Suppressor macrophage (primary cell): ENCODE data around the gene MYRIP.
"Not testable (repeated sequence)": the region's sequence is repeated elsewhere in the genome, so short reads cannot be mapped to it uniquely, and the experiment has no call there.

Source experiments
- DNase-seq, 4 experiments: peaks; one replicate each; pipeline ENCODE4 v3.0.0-alpha.2; 2020 to 2022

The MYRIP gene

GRCh38 chr3:40044487-40044886, 235.1 kb downstream of the MYRIP start:
- no peak for DNase-seq

DNA sequence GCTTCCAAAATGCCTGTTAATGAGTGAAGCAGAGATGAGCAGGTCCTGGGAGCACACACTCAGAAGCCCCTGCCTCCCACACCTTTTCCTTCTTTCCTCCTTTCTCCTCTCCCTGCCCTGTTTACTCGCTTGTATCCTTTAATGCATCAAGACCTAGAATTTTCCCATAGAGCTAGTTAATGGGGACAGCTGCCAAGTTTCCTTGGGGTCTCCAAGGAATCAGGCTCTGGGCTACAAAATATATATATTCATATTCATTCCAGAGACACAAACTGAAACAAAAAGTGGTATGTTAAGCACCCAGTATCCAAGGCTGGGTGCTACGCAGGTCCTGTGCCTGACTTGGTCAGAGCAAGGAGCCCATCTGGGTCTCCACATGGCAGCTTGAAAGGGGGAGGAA, 235.6 kb downstream of the MYRIP start:
- no peak for DNase-seq

DNA sequence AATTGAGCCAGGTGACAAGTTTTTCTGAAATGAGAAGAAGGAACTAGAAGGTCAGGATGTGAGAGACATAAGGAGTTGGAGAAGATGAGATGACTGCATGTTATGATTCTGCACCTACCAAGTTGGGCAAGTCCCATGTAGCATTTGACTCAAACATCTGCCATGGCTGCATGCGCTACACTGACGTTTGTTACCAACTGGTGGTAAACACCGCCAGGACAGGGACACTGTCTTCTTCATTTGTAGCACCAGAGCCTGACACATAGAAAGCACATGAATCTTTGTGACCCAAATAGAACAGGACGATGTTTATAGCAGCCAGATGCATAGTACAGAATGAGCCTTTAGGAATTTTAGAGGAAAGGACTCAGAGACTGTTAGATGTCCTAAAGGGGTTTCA, 236.7 kb downstream of the MYRIP start:
- DNase-seq, result no peak

DNA sequence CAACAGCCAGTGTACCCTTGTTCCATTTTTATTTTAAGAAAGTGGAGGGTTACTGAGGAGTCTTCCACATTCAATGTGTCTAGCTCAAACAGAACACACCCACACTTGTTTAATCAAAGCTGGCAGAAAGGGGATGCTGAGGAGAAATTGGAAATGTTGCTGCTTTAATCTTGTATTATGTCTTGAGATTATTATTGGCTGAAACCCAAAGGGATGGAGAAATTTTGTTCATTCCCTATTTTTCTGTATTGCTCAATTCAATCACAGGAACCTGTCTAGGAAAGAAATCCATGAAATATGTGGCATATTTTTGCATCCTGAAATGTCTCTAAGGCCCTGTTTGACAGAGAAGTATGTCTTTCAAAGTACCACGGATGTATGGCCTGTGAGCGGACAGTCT, 238.0 kb downstream of the MYRIP start:
- DNase-seq, result no peak

- no peak for DNase-seq
Observed at GRCh38 chr3:40053663-40054062, 244.3 kb downstream of the MYRIP start.

DNA sequence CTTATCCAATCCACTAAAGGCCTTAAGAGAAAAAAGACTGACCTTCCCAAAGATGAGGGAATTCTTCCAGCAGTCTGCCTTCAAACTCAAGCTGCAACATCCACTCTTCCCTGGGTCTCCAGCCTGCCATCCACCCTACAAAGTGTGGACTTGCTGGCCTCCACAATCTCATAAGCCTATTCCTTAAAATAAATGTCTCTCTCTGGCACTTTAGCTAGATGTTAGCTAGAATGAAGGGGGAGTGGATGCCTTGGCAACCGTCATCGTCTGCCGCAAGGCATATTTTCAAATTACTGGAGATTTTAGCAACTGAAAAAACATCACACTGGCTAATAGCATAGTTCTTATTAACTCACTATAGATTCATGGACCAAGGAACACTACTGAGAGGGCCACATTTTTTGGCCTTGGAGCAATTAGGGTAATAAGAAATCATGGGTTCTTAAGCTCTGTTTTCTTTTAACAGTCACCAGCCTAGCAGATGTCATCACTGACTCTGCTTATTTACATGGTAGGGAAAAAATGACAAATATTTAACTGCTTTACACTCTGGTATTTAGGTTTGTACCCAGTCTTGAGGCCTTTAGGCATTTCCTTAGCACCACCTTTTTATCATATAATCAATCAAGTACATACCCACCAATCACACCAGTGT, 245.3 kb downstream of the MYRIP start:
- DNase-seq, result no peak

DNA sequence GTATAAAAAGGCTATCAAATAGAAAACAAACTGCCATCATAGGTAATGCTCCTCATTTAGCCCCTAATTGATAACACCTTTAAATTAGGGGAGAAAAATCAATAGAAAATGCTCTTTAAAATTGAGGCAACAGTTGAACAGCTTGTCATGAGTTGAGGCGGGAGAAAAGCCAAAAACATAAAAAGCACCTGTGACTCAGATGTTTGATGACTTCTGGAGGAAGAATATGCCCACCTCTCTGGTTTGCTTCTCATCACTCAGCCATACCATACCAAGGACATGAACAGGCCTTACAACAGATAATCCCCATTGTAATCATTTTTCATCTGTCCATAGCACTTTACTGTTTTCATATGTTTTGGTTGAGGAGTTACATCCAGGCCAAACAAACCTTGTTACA, 246.0 kb downstream of the MYRIP start:
- no peak for DNase-seq

DNA sequence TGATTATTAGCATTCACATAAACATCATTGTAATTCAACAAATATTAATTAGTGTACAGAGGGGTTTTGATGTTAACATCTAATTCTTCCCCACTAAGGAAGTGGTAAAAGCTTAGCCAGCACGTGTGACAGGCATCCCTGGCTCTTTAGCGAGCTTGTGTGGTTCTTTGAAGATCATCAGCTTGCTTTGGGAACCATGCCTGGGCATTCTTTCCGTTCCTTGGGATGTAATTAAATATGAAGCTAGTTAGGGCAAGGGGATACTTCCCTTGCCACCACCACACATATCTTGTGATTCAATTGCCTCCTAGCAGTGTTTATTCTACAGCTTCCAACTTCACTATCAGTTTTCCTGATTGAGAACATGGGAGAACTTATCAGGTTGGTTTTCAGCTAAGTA, 246.5 kb downstream of the MYRIP start:
- DNase-seq, result no peak

DNA sequence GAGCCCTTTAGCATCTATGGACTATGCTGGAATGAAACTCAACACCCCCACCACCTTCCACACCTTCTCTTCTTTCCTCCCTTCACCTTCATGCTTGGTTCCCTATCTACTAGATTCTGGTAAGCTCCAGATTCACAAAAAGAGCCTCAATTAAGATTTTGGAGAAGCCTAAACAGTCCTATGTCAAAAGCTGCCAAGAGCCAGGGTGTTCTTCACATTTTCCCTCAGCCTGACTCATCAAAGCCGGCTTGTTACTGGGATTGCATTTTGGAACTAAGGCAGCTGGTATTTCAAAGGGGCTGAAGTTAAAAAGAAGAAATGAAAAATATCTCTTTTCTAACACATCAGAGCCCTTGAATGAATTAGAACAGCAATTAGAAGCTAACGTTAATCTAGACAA, 247.7 kb downstream of the MYRIP start:
- no peak for DNase-seq

DNA sequence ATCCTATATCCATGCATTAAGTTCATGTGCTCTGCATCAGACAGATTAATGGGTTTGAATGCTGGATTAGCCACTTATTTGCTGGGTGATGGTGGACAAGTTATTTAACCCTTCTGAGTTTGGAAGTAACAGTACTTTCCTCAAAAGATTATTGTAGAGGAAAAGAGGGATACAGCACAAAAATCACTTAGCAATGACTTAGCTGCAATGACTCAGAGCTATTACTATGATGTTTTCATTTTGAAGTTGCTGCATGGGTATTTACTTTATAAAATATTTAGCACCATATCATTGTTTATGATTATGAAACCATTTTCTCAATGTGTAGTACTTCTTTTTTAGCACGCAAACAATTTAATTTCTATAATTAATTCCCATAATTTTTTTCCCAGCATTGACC, 248.4 kb downstream of the MYRIP start:
- no peak for DNase-seq

GRCh38 chr3:40068636-40069035, 259.2 kb downstream of the MYRIP start:
- DNase-seq, result no peak

DNA sequence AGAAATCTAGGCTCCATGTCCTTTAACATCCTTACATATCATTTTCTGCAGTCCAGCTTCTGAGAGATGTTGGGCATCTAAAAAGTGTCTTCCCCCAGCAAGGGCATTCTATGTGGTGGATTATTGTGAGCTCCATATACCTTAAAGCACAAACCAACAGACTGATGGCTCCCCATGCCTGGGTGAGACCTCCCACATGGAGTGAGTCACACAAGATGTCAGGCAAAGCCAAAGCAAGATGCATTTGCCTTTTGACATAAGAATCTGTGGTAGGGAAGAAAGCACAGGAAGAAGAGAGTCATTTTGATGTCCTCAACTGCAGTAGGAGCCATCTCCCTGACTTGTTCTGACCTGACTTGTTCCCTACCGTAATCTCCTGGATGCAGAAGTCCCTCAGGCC, 261.4 kb downstream of the MYRIP start:
- no peak for DNase-seq

- DNase-seq, result no peak
Observed at GRCh38 chr3:40071683-40072238, 262.4 kb downstream of the MYRIP start.

DNA sequence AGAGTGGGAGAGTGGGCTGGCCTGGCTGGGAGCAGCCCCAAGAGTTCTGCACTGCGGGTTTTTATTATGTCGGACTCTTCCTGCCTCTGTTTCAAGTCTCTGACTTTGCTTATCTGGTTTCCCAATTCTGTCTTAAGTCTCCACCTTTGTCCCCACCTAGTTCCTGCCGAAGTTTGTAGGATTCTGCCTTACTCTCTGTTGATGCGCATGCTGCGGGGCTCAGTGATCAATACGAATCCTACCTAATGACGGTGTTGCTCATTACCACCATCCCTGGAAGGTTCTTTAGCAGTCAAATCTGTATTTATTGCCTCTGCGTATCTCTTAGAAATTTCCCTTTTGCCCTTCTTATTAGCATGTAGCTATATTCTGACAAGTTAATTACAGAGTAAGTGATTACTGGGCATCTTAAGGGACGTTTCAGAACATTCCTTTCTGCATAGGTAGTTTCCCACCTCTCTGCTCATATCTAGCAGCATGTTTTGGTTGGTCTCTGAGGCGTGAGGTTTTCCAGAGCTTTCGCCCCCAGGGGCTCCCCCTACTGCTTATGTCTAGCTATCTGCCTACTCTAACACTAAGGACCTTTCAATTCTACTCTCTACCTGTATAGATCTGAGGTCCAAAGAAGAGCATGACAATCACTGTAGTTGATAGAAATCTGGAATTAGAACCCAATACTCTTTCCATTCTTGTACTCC, 264.1 kb downstream of the MYRIP start:
- no peak for DNase-seq

DNA sequence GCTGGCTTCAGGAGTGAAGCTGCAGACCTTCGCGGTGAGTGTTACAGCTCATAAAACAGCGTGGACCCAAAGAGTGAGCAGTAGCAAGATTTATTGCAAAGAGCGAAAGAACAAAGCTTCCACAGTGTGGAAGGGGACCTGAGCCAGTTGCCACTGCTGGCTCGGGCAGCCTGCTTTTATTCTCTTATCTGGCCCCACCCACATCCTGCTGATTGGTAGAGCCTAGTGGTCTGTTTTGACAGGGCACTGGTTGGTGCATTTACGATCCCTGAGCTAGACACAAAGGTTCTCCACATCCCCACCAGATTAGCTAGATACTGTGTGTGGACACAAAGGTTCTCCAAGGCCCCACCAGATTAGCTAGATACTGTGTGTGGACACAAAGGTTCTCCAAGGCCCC, 267.7 kb downstream of the MYRIP start:
- not testable (repeated sequence) for DNase-seq

- not testable (repeated sequence) for DNase-seq
Observed at GRCh38 chr3:40077828-40078492, 268.6 kb downstream of the MYRIP start.

- no peak for DNase-seq
Observed at GRCh38 chr3:40078590-40078989, 269.2 kb downstream of the MYRIP start.

GRCh38 chr3:40079203-40079846, 269.9 kb downstream of the MYRIP start:
- no peak for DNase-seq

GRCh38 chr3:40079847-40080240, 270.4 kb downstream of the MYRIP start:
- DNase-seq, result no peak

GRCh38 chr3:40083066-40083465, 273.7 kb downstream of the MYRIP start:
- no peak for DNase-seq

DNA sequence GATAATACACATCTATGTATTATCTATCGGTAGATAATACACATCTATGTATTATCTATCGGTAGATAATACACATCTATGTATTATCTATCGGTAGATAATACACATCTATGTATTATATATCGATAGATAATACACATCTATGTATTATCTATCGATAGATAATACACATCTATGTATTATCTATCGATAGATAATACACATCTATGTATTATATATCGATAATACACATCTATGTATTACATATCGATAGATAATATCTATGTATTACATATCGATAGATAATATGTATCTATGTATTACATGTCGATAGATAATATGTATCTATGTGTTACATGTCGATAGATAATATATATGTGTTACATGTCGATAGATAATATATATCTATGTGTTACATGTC, 275.0 kb downstream of the MYRIP start:
- DNase-seq, result not testable (repeated sequence)

GRCh38 chr3:40086890-40087883, 277.8 kb downstream of the MYRIP start:
- DNase-seq, result no peak
